Heart right ventricle (tissue), 16 donors: ENCODE data around the gene SIGLEC7. TPM values are rescaled to one million over a fixed set of nuclear protein-coding genes. Genes with fewer than 3 reads are reported as not detected.

Source experiments
- ATAC-seq, 8 donors: fragments of 200-7000 bp; cut with Tn5 transposase; one replicate each; pipeline ENCODE4 v1.9.1; 2020; ENCODE audit warnings: mild to moderate bottlenecking in 8 of 8, moderate library complexity in 8 of 8, moderate number of reproducible peaks in 1 of 8
- DNase-seq, 2 donors: peaks; one replicate each; pipeline ENCODE4 v3.0.0-alpha.2; 2020
- H3K27ac ChIP-seq, 10 donors: fragments of 200-600 bp; sonication (generic) in 2 of 10; one replicate each; pipeline versions ENCODE4 v1.5.0 to v1.8.0; 2020 to 2022; ENCODE audit warnings: mild to moderate bottlenecking in 3 of 10
- H3K27me3 ChIP-seq, 7 donors: fragments of 200-600 bp; one replicate each; pipeline ENCODE4 v1.8.0; 2021 to 2022; ENCODE audit warnings: mild to moderate bottlenecking in 2 of 7
- H3K36me3 ChIP-seq, 9 donors: fragments of 200-600 bp; sonication (generic) in 1 of 9; one replicate each; pipeline versions ENCODE4 v1.5.0 to v1.8.0; 2020 to 2022; ENCODE audit warnings: mild to moderate bottlenecking in 2 of 9
- H3K4me1 ChIP-seq, 9 donors: fragments of 200-600 bp; sonication (generic) in 1 of 9; one replicate each; pipeline versions ENCODE4 v1.5.0 to v1.8.0; 2020 to 2022; ENCODE audit warnings: mild to moderate bottlenecking in 4 of 9
- H3K4me3 ChIP-seq, 10 donors: fragments of 200-600 bp; sonication (generic) in 2 of 10; one replicate each; pipeline versions ENCODE4 v1.5.0 to v1.8.0; 2020 to 2022; ENCODE audit warnings: mild to moderate bottlenecking in 7 of 10, moderate library complexity in 2 of 10
- H3K9me3 ChIP-seq, 11 donors: fragments of 200-600 bp in 10 of 11; sonication (generic) in 2 of 11; one replicate each; pipeline versions ENCODE4 v1.5.0 to v1.8.0; 2013 to 2022; ENCODE audit warnings: mild to moderate bottlenecking in 2 of 11, control low read depth in 1 of 11, moderate library complexity in 1 of 11
- CTCF ChIP-seq, 9 donors: fragments of 200-600 bp; sonication (generic) in 2 of 9; IDR thresholded peaks; one replicate each; pipeline versions ENCODE4 v1.5.0 to v1.8.0; 2021 to 2022; ENCODE audit warnings: antibody characterized with exemption in 9 of 9, mild to moderate bottlenecking in 5 of 9, moderate library complexity in 1 of 9
- WGBS, 2 donors: extraction: QIAGEN DNeasy Blood & Tissue Kit; methylation state at CpG; one replicate each; pipeline ENCODE4 v1.1.7; 2013; ENCODE audit warnings: inconsistent platforms in 1 of 2; 5-methylcytosine and 5-hydroxymethylcytosine counted together
- intact Hi-C, 10 donors: fragments of 100-400 bp; cut with DNase I; formaldehyde crosslinking; loops; one replicate each; pipeline versions ENCODE4 v1.11.1 to v1.14.2; 2022
- polyA plus RNA-seq, 2 donors: library from polyadenylated mRNA; stranded (reverse); fragments of 200-250 nt; gene quantifications; one replicate each; pipeline ENCODE4 v1.2.3, GENCODE V29; 2013
- total RNA-seq, 10 donors: library from RNA; stranded (reverse); fragmentation: NEBNext Ultra II Directional in 3 of 10; extraction: Animal tissue kit (Norgen Biotek cat#: 25700) in 3 of 10; gene quantifications; one replicate each; pipeline versions ENCODE4 v1.2.1 to v1.2.4, GENCODE V29; 2021 to 2023
- donor health status: Arrhythmogenic right ventricular cardiomyopathy.
- donor health status: ischemic (EF 13 %, LVEDD 7.1; RV severe dilation, severe dysfunction).
- donor health status: healthy with polysubstance abuse.
- donor health status: DM: no; HTN: yes; CAD: no.
- donor health status: DM: no; HTN: no; CAD: no.
- donor health status: ischemic (EF 25% LVEDD 6.9; RV normal size, moderate dysfunction).
- donor health status: ischemic (EF 25% LVEDD 5.7; RV mildly dilated, moderate dysfunction).
- donor health status: healthy.
- donor health status: DM: yes; HTN: yes; CAD: no.
- donor health status: Ischemic cardiomyopathy.
- donor health status: ischemic (EF 35%, LVEDD 5.7; RV mildly dilated, moderate dysfunction).
- donor health status: nonischemic (EF 11% LVEDD 7.7; RV severe dilation, severe dysfunction).
- donor health status: DM: yes; HTN: yes; CAD: no.
- donor health status: PGD.
- donor health status: ischemic (EF 29% LVEDD 5.4; RV normal size, mild dysfunction).
- donor health status: nonischemic (EF 23%, LVEDD 6.1; RV moderate dilation, normal function).

The SIGLEC7 gene
- total and polyA plus RNA-seq, 12 donors: 0.15 to 2.9 (median 0.65) TPM; not detected in 2

DNA sequence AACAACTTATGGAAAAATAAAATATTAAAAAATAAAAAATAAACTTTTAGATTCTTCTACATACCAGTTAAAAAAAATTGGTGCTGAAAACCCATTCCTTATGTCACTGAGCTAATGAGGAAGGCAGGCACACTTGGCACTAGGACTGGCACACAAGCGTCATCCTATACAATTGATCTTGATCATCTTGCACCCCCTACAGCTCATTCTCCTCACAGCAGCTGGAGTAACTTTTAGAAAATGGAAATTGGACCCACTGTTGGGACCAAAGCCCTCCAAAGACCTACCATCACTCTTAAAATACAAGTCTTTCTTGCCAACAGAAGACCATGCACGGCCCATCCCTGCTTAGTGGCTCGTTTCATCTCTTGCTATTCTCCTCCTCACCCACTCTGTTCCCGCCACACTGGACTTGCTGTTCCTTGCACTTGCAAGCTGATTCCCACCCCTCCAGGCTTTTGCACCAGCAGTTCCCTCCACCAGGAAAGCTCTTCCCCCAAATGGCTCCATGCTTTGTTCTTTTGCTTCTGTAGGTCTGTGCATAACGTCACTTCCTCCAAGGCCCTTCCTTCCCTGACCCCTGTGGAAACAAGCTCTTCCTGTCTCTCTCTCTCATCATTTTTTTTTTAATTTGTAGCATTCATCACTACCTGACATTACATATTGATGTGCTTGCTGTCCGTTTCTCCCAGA is 45.5 kb upstream of the SIGLEC7 start:
- Histone ChIP-seq H3K27ac (no peak overlapping the region), H3K9me3 (no peaks in the 10 kb centered on the region), H3K27me3 (no peaks in the 10 kb centered on the region), H3K4me1 (peaks cover 0 to 25% (median 10%) of the 10 kb centered on the region in 9 donors), H3K4me3 (no peak overlapping the region), H3K36me3 (peaks cover 0 to 25% (median 0%) of the 10 kb centered on the region in 9 donors)
- WGBS, 2 donors: 80 to 81% methylated on average over 6 of the region's 6 CpGs
- DNase-seq: no peak
- peak in 7 of 9 donors; percentile 14 to 28 (median 19) for TF ChIP-seq CTCF (IDR thresholded peaks at IDR 0.05)
- no peak for ATAC-seq
- intact Hi-C loops: loop anchor here in 9 of 10 donors (1.0 to 10.0 kb wide), 8 partner anchors 69 to 172 kb away; partner anchors contain the start of gene KLK11 (in 1 of the 9)

GRCh38 chr19:51097166-51097738 is 44.8 kb upstream of the SIGLEC7 start:
- H3K27ac ChIP-seq: no peak overlapping the region
- peak; percentile 62 to 77 for DNase-seq
- H3K9me3 ChIP-seq: no peaks in the 10 kb centered on the region
- intact Hi-C loops: loop anchor here in 9 of 10 donors (1.0 to 10.0 kb wide), 8 partner anchors 70 to 172 kb away; partner anchors contain the start of gene KLK11 (in 1 of the 9)
- ATAC-seq: peak in 7 of 8 donors; percentile 32 to 77 (median 63)
- TF ChIP-seq CTCF (IDR thresholded peaks at IDR 0.05): peak; percentile 23 to 69 (median 61)
- H3K27me3 ChIP-seq: no peaks in the 10 kb centered on the region
- H3K36me3 ChIP-seq: peaks cover 0 to 32% (median 0%) of the 10 kb centered on the region in 9 donors
- WGBS, 2 donors: 13 to 16% methylated on average over 6 to 8 of the region's 8 CpGs
- H3K4me1 ChIP-seq: peaks cover 0 to 30% (median 10%) of the 10 kb centered on the region in 9 donors
- no peak overlapping the region for H3K4me3 ChIP-seq

- peaks cover 0 to 30% (median 10%) of the 10 kb centered on the region in 9 donors for H3K4me1 ChIP-seq
- intact Hi-C loops: loop anchor here in 9 of 10 donors (1.0 to 10.0 kb wide), 8 partner anchors 70 to 173 kb away; partner anchors contain the start of gene KLK11 (in 1 of the 9)
- H3K36me3 ChIP-seq: peaks cover 0 to 37% (median 0%) of the 10 kb centered on the region in 9 donors
- H3K4me3 ChIP-seq: no peak overlapping the region
- no peak overlapping the region for H3K27ac ChIP-seq
- H3K9me3 ChIP-seq: no peaks in the 10 kb centered on the region
- WGBS, 2 donors: 85 to 86% methylated on average over 20 of the region's 20 CpGs
- no peak for ATAC-seq
- no peaks in the 10 kb centered on the region for H3K27me3 ChIP-seq
- TF ChIP-seq CTCF (IDR thresholded peaks at IDR 0.05): no peak
- no peak for DNase-seq
Observed at GRCh38 chr19:51097796-51098195, 44.3 kb upstream of the SIGLEC7 start.

DNA sequence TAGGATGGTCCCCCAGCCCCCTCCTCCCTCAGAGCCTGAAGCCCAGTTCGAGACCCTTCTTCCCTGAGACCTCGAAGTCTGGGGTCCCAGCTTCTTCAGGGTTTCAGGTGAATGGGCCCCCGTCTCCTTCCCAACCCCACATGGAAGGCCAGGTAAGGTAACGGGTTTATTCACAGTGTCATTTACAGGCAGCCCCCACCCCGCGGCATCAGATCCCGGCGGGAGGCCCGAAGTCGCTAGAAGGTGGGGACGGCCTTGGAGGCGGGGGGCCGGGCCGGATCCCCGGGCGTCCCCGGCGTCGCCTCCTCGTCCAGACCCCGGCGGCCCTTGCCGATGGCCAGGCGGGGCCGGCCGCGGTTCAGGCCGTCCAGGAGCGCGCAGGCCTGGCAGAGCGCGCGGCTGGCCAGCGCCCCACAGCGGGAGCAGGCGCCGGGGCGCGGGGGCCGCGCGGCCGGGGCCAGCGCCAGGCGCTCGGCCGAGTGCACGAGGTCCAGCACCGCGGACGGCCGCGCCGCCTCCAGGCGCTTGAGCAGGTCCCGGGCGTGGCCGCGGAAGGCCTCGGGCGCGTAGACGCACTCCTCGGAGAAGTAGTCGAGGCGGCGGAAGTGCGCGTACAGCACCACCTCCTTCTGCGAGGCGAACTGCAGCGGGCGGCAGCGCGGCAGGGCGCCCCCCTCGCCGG is 43.6 kb upstream of the SIGLEC7 start:
- ATAC-seq: peak in 5 of 8 donors; percentile 12 to 79 (median 67)
- Histone ChIP-seq H3K9me3 (no peaks in the 10 kb centered on the region), H3K36me3 (peaks cover 0 to 44% (median under 1%) of the 10 kb centered on the region in 9 donors), H3K27ac (peak overlapping the region in 3 of 10 donors; percentile 22 to 73 (median 30)), H3K27me3 (no peaks in the 10 kb centered on the region), H3K4me3 (peak overlapping the region in 5 of 10 donors; percentile 7 to 36 (median 24)), H3K4me1 (peaks cover 0 to 32% (median 10%) of the 10 kb centered on the region in 9 donors)
- intact Hi-C loops: loop anchor here in 6 of 10 donors (5.0 to 10.0 kb wide), 5 partner anchors 71 to 174 kb away; partner anchors contain the start of gene KLK11 (in 1 of the 6)
- DNase-seq: peak in 1 of 2 donors; percentile 68
- 44 to 56% methylated on average over 62 to 78 of the region's 78 CpGs for WGBS, 2 donors
- TF ChIP-seq CTCF (IDR thresholded peaks at IDR 0.05): peak in 4 of 9 donors; percentile 15 to 34 (median 22)
